OCI-LY1 (cell line): ENCODE results near the gene MRPL50.

ENCODE experiments used
- EZH2 ChIP-seq: fragments of 200-600 bp; sonication (generic), shearing (Covaris generic); IDR thresholded peaks from 2 replicates; pipeline ENCODE4 v1.8.0; 2017; ENCODE audit warnings: borderline replicate concordance, mixed run types, mild to moderate bottlenecking, antibody characterized with exemption, low read length, moderate library complexity, mixed read lengths
- TF ChIP-seq, protein P1 (sequence below): fragments of 200-600 bp; sonication (generic), shearing (Covaris generic); IDR thresholded peaks from 2 replicates; pipeline ENCODE4 v1.5.1; 2017; ENCODE audit warnings: mild to moderate bottlenecking, antibody characterized with exemption, low read length, moderate library complexity, mixed read lengths

DNA sequence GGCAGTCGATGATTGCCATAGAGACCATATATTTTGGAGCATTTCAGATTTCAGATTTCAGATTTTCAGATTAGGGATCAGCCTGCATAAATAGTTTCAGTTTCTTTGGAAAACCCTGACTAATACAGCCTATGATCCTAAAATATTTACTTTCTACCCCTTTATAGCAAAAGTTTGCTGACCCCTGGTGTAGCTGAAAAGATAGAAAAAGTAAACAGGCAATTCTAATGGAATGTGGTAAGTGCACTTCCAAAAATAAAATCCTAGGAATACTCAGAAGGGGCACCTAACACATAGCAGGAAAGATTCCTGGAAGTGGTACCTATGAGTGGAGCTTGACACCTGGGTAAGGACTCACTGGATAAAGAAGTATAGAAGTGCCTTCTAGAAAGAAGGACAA, 48.1 kb downstream of the MRPL50 start:
- TF ChIP-seq, protein P1, sequence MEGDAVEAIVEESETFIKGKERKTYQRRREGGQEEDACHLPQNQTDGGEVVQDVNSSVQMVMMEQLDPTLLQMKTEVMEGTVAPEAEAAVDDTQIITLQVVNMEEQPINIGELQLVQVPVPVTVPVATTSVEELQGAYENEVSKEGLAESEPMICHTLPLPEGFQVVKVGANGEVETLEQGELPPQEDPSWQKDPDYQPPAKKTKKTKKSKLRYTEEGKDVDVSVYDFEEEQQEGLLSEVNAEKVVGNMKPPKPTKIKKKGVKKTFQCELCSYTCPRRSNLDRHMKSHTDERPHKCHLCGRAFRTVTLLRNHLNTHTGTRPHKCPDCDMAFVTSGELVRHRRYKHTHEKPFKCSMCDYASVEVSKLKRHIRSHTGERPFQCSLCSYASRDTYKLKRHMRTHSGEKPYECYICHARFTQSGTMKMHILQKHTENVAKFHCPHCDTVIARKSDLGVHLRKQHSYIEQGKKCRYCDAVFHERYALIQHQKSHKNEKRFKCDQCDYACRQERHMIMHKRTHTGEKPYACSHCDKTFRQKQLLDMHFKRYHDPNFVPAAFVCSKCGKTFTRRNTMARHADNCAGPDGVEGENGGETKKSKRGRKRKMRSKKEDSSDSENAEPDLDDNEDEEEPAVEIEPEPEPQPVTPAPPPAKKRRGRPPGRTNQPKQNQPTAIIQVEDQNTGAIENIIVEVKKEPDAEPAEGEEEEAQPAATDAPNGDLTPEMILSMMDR = no peak
- TF ChIP-seq EZH2 = no peak
